Motor neuron (in vitro differentiated cells): ENCODE results near the gene FSTL4. TPM values are rescaled to one million over a fixed set of nuclear protein-coding genes. Genes with fewer than 3 reads are reported as not detected.

ENCODE experiments used
- ATAC-seq, 8 experiments: fragments of 200-7000 bp; cut with Tn5 transposase; replicated peaks in 6 of 8; 2 replicates each; pipeline ENCODE4 v1.8.0; 2021; ENCODE audit warnings: mild to moderate bottlenecking in 8 of 8, moderate library complexity in 8 of 8
- H3K27ac ChIP-seq, 2 donors: fragments of 250-450 bp; sonication (Bioruptor Pico); 2 replicates each; pipeline ENCODE4 v1.9.0; 2021; ENCODE audit warnings: antibody characterized with exemption in 2 of 2, mild to moderate bottlenecking in 2 of 2, moderate library complexity in 1 of 2
- H3K4me1 ChIP-seq, 2 donors: fragments of 250-450 bp; sonication (Bioruptor Pico); replicated peaks in 1 of 2; 2 replicates each; pipeline ENCODE4 v1.6.1; 2021; ENCODE audit warnings: antibody characterized with exemption in 2 of 2, mild to moderate bottlenecking in 2 of 2, moderate library complexity in 1 of 2
- H3K4me3 ChIP-seq, 5 donors: fragments of 250-450 bp; sonication (Bioruptor Pico); 2 replicates each; pipeline ENCODE4 v1.9.0; 2021; ENCODE audit warnings: antibody characterized with exemption in 5 of 5, mild to moderate bottlenecking in 5 of 5, moderate library complexity in 4 of 5
- WGBS, 10 experiments: fragments of 450-650 bp; shearing (Covaris generic); methylation state at CpG; one replicate each; pipeline ENCODE4 v1.0.0; 2022; 5-methylcytosine and 5-hydroxymethylcytosine counted together
- in situ Hi-C, 9 experiments: fragments of 400-800 bp; cut with MboI; loops; one replicate each; pipeline ENCODE4 v1.15.0; 2021; ENCODE audit warnings: low sequenced_read_pairs in 9 of 9, low pct_unique_long_range_greater_than_20kb in 2 of 9; ENCODE audit not compliant: unreplicated experiment in 9 of 9
- total RNA-seq, 8 experiments: library from RNA; unstranded; fragments of 300-600 nt; gene quantifications; 2 replicates each; pipeline versions ENCODE4 v1.2.3 to v1.2.4, GENCODE V29; 2022

The FSTL4 gene
- total RNA-seq, 8 experiments from 2014 or later = 0.13 to 5.5 (median 1.9) TPM

GRCh38 chr5:133319244-133319643 is 293.1 kb downstream of the FSTL4 start:
- Histone ChIP-seq H3K27ac (no peak overlapping the region), H3K4me1 (peaks cover 18% of the 10 kb centered on the region in 2 donors), H3K4me3 (no peak overlapping the region)
- ATAC-seq = no peak
- 58 to 70% (median 65%) methylated on average over 2 to 5 of the region's 5 CpGs; no CpG with 5 or more reads in 7 of the 10 experiments for WGBS, 10 experiments
- in situ Hi-C loops = no loop called here

DNA sequence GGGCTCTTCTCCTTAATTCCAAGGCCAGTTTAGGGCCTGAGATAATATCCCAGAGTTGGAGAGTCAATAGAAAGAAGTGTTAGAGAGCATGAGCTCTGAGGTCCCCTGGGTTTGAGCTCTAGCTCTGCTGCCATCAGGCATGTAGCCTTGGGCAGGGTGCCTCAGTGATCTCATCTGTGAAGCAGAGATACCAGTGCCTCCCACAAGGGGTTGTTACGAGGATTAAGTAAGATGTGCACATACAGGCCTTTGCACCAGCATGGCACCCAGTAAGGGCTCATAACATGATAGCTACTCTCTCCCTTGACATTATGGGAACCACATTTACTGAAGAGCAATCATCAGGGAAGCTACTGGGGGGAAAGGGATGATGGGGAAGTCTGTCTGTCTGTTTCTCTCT is 294.8 kb downstream of the FSTL4 start:
- ATAC-seq = no peak
- in situ Hi-C loops = no loop called here
- H3K4me3 ChIP-seq = no peak overlapping the region
- peaks cover 6 to 7% of the 10 kb centered on the region in 2 donors for H3K4me1 ChIP-seq
- WGBS, 10 experiments = 0 to 67% methylated on average over 1 of the region's 1 CpG; no CpG with 5 or more reads in 8 of the 10 experiments
- H3K27ac ChIP-seq = peak overlapping the region in 1 of 2 donors; percentile 22

DNA sequence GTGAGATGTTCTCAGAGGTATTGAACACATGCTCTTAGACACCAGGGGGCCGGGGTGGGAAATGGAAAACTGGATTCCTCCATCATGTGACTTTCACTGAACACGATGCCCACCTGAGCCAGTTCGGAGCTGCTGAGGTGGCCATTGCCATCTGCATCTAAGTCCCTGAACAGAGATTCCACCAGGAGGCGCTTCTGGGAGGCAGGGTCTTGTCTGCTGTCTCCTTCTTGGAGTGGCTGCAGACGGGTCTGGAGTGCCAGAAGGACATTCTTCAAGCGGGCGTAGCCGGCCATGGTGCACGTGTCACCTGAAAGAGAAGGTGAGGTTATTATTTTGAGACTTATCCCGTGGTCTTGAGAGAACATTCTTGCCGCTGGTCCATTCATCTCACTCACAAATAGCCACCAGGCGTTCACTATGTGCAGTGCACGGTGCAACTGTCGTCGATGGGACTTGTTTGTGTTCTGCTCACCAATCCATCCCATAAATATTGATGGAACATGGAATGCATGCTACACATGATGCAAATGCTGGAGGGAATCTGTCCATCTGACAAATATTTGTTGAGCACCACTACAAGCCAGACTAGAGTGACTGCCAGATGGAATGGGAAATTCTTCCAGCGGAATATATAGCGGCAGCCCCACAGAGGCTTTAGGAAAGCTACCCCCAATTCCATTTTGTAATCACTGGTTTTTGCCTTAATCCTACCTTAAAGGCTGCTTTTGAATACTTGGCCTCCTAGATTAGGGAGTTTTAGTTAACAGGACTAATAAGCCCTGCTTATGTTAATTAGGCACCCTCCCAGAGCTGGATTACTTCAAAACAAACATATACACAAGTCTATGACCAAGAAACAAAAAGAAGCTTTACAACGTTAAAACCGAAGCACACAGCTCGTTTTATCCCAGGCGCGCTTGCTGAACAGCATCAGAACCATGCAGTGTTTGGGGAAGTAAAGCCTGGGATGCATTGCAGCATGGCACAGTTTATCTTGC is 295.7 kb downstream of the FSTL4 start:
- WGBS, 10 experiments = 69 to 100% (median 85%) methylated on average over 2 to 14 of the region's 22 CpGs; no CpG with 5 or more reads in 3 of the 10 experiments
- peaks cover 6 to 7% of the 10 kb centered on the region in 2 donors for H3K4me1 ChIP-seq
- in situ Hi-C loops = no loop called here
- peak in 1 of 8 experiments; percentile 56 for ATAC-seq
- H3K27ac ChIP-seq = no peak overlapping the region
- no peak overlapping the region for H3K4me3 ChIP-seq

DNA sequence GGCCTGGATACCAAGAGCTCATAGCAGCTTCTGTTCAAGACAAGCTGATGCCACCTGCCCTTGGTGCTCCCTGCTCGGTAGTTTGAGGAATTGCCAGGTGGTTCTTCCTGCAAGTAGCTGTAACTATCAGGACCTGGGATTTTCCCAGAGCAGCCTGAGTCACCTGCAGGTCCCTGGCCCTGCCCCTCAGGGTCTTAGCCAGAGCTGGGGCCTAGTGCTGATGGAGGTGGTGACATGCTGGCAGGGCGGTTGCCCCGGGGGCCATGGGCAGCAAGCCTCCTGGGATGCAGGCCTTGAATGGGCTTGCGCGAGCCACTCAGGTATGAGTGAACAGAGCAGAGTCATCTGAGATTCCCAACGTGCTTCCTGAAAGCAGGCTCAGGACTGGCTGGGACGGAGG is 298.3 kb downstream of the FSTL4 start:
- no peak for ATAC-seq
- Histone ChIP-seq H3K4me1 (peaks cover 12 to 22% of the 10 kb centered on the region in 2 donors), H3K4me3 (no peak overlapping the region), H3K27ac (no peak overlapping the region)
- in situ Hi-C loops = no loop called here
- WGBS, 10 experiments = 0 to 100% (median 76%) methylated on average over 1 to 5 of the region's 7 CpGs; no CpG with 5 or more reads in 3 of the 10 experiments

DNA sequence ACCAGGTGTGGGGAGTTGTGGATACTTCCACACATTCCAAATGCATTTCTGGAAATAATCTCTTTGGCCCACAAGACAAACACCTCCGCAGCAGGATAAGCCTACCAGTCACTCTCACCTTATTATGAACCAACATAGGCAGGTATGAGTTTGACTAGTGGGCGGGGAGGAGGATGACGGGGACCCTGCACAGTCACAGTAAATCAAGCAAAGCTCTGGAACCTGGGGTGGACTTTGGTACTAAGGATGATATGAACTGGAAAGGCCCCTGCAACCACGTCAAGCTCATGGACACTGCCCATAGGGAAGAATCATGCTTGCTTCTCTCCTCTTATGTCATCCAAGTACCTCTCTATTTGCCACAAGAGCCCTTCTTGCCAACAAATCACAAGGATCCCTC is 301.2 kb downstream of the FSTL4 start:
- H3K4me3 ChIP-seq = no peak overlapping the region
- WGBS, 10 experiments = 20 to 90% (median 80%) methylated on average over 1 to 4 of the region's 4 CpGs; no CpG with 5 or more reads in 5 of the 10 experiments

DNA sequence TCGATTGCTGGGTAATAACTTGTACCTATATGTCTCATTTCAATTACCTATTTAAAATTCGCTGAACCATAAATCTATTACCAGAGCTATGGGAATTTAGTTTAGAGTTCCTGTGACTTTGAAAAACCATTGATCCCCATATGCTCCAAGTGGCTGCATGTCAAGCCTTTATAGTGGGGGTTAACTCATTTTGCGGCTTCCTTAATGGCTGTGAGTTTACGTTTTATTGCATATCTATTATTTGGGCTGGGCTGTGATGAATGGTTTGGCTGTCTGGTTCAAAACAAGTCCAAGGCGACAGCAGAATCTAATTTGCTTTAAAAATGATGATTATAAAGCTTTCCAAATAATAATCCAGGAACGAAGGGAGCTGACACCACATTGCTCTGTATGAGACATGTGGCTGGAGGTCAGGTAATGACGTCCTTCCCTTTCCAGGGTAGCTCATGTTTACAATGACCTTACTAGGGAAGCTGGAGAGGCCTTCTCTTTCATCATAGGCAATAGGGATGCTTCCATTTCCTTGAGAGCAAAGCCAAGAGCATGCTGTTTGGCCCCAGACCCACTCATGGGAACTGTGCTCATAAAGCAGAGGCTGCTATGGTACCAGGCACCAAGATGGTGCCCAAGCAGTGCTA is 302.2 kb downstream of the FSTL4 start:
- Histone ChIP-seq H3K4me1 (peaks cover 6 to 15% of the 10 kb centered on the region in 2 donors), H3K4me3 (no peak overlapping the region), H3K27ac (peak overlapping the region in 1 of 2 donors; percentile 16)
- WGBS, 10 experiments = 15 to 94% (median 60%) methylated on average over 2 to 7 of the region's 7 CpGs; no CpG with 5 or more reads in 1 of the 10 experiments
- in situ Hi-C loops = no loop called here
- peak in 5 of 8 experiments; percentile 35 to 89 (median 38) for ATAC-seq

More for the DNA sequence above, 301.2 kb downstream of the FSTL4 start:
- peaks cover 6 to 15% of the 10 kb centered on the region in 2 donors for H3K4me1 ChIP-seq
- no peak for ATAC-seq
- in situ Hi-C loops = no loop called here
- H3K27ac ChIP-seq = no peak overlapping the region

DNA sequence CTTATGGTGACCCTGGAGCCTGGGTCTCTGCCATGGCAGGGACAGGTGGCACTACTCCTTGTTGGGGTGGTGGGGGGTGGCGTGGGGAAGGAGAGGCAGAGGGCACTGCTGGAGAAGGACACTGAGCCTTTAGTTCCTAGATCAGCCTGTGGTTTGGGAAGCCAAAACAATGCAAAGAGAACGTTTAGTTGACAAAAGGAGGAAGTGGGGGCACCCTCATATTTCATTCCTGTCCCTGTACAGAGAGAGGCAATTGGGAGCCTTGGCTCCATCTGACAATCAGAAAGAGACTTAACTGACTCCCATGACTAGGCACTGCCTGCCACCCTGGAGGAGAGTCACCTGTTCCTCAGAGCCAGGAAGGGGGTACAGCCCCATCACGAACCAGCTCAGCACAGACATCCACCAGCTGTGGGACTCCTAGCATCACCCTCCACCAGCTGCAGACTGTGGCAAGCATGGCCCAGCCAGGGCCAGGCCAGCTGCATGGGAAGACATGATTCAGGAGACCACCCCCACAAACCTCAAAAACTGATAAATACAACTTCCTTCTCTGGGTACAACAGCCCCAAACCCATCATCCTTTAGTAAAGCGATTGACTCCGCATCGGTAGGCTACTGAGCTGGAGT is 303.1 kb downstream of the FSTL4 start:
- 10 to 100% (median 59%) methylated on average over 1 to 5 of the region's 6 CpGs; no CpG with 5 or more reads in 4 of the 10 experiments for WGBS, 10 experiments
- Histone ChIP-seq H3K4me1 (peaks cover 8 to 21% of the 10 kb centered on the region in 2 donors), H3K4me3 (no peak overlapping the region), H3K27ac (no peak overlapping the region)
- ATAC-seq = no peak
- in situ Hi-C loops = no loop called here

GRCh38 chr5:133307275-133307674 is 305.1 kb downstream of the FSTL4 start:
- no peak overlapping the region for H3K4me3 ChIP-seq
- no peak for ATAC-seq
- H3K27ac ChIP-seq = no peak overlapping the region
- WGBS, 10 experiments = 50 to 100% (median 88%) methylated on average over 1 to 6 of the region's 6 CpGs; no CpG with 5 or more reads in 2 of the 10 experiments
- H3K4me1 ChIP-seq = peaks cover 16 to 35% of the 10 kb centered on the region in 2 donors
- in situ Hi-C loops = no loop called here

DNA sequence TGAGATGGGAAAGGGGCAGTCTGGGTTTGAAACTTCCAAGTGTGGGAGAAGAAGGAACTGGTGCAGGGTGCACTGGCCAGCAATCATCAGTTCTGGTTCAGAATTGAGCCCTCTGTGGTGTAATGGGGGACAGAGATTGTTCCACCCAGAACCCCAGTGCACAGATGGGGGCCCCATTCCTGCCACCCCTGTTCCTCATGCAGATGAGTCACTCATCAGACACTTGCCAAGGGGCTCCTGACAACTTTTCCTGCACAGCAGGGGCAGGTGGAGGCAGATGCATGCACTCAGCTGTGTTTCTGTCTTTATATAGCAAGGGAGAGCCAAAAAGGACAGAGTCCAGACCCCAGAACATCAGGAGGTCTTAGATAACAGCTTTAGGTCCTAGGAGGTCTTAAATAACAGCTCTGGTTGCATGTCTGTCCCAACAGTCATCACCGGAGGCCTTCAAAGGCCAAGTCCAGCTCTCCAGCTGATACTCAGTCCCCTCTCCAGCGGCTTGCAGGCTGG is 307.6 kb downstream of the FSTL4 start:
- Histone ChIP-seq H3K4me3 (no peak overlapping the region), H3K4me1 (peaks cover 10 to 20% of the 10 kb centered on the region in 2 donors), H3K27ac (no peak overlapping the region)
- 80 to 100% (median 100%) methylated on average over 1 to 2 of the region's 2 CpGs; no CpG with 5 or more reads in 7 of the 10 experiments for WGBS, 10 experiments
- in situ Hi-C loops = no loop called here
- ATAC-seq = peak in 1 of 8 experiments; percentile 21

GRCh38 chr5:133304178-133304577 is 308.2 kb downstream of the FSTL4 start:
- peaks cover 10 to 19% of the 10 kb centered on the region in 2 donors for H3K4me1 ChIP-seq
- peak in 2 of 8 experiments; percentile 48 to 54 for ATAC-seq
- no peak overlapping the region for H3K4me3 ChIP-seq
- in situ Hi-C loops = no loop called here
- WGBS, 10 experiments = 0 to 80% (median 20%) methylated on average over 1 to 2 of the region's 2 CpGs; no CpG with 5 or more reads in 1 of the 10 experiments
- no peak overlapping the region for H3K27ac ChIP-seq

- WGBS, 10 experiments = 60% methylated on average over 1 of the region's 2 CpGs; no CpG with 5 or more reads in 9 of the 10 experiments
- no peak for ATAC-seq
- H3K4me3 ChIP-seq = no peak overlapping the region
- H3K27ac ChIP-seq = no peak overlapping the region
- in situ Hi-C loops = no loop called here
- H3K4me1 ChIP-seq = peaks cover 10 to 19% of the 10 kb centered on the region in 2 donors
These were observed 309.0 kb downstream of the FSTL4 start for GRCh38 chr5:133303298-133303697.

GRCh38 chr5:133299728-133300127 is 312.6 kb downstream of the FSTL4 start:
- in situ Hi-C loops = loop anchor here in 1 of 9 experiments (25.0 kb wide), 1 partner anchor 187 kb away; no protein-coding TSS in a partner anchor
- no peak overlapping the region for H3K4me3 ChIP-seq
- H3K4me1 ChIP-seq = peaks cover 10 to 18% of the 10 kb centered on the region in 2 donors
- H3K27ac ChIP-seq = no peak overlapping the region
- ATAC-seq = peak in 3 of 8 experiments; percentile 65 to 96 (median 89)
- WGBS, 10 experiments = 60% methylated on average over 1 of the region's 3 CpGs; no CpG with 5 or more reads in 9 of the 10 experiments
